ENCODE measurements around the gene QRFP. TPM values are rescaled to one million over a fixed set of nuclear protein-coding genes. Genes with fewer than 3 reads are reported as not detected.

Gene QRFP
- polyA plus RNA-seq, 1 of the 3 experiments (the other 2 are of a cell fraction) = not detected

- 0 out of 2 replicates have a peak, but pooled peaks cover 6% of the 10 kb centered on the region for H4K20me1 ChIP-seq (ENCODE audit: insufficient read depth)
- H3K9me2 ChIP-seq = no peaks in the 10 kb centered on the region
- CTCF ChIA-PET = interaction anchor here (0.8 to 2.8 kb wide), 13 partner anchors 10 to 175 kb away, joined by 3 to 17 read pairs (median 5); no protein-coding TSS in a partner anchor
- H3K4me2 ChIP-seq = no peak overlapping the region
- no peak for TF ChIP-seq POLR2AphosphoS5 (IDR thresholded peaks at IDR 0.05; ENCODE audit: low read depth, low read length)
- TF ChIP-seq CHD2 (IDR thresholded peaks at IDR 0.05; ENCODE audit: low read length, partially characterized antibody) = no peak
- TF ChIP-seq RCOR1 (IDR thresholded peaks at IDR 0.05; ENCODE audit: low read length) = no peak
- TF ChIP-seq ELF1 (IDR thresholded peaks at IDR 0.05) = no peak
- DNase-seq = no peak
- H3K9ac ChIP-seq = no peak overlapping the region
- H3K4me1 ChIP-seq (ENCODE audit: control insufficient read depth in 1 of 2, insufficient read depth in 2 of 2, low read depth in 1 of 2, low read length in 1 of 2) = peaks cover 0 to 10% of the 10 kb centered on the region in 2 experiments; a peak in 1 of 4 replicates
- peaks cover 49% of the 10 kb centered on the region for H3K27me3 ChIP-seq (ENCODE audit: insufficient read depth)
- no peaks in the 10 kb centered on the region for H3K9me3 ChIP-seq
- no peaks in the 10 kb centered on the region for H3K79me2 ChIP-seq (ENCODE audit: insufficient read depth)
- H2AFZ ChIP-seq (ENCODE audit: low read depth) = no peak overlapping the region
- POLR2A ChIA-PET = interaction anchor here (0.6 kb wide), 1 partner anchor 386 kb away, joined by 4 read pairs; no protein-coding TSS in a partner anchor
- H3K27ac ChIP-seq (ENCODE audit: low read depth in 2 of 2, low read length in 1 of 2) = no peak overlapping the region
- H3K4me3 ChIP-seq (ENCODE audit: low read depth in 2 of 2, low read length in 1 of 2) = no peak overlapping the region
- WGBS (ENCODE audit: low lambda C conversion rate) = 46% methylated on average over 10 of the region's 10 CpGs
- H3F3A ChIP-seq (replicated peaks; ENCODE audit: insufficient read depth) = no peaks in the 10 kb centered on the region
- no peaks in the 10 kb centered on the region for H3K36me3 ChIP-seq (replicated peaks in 1 of 2; ENCODE audit: control insufficient read depth in 1 of 2, insufficient read depth in 2 of 2, low read length in 1 of 2)
These were observed 46.1 kb upstream of the QRFP start for GRCh38 chr9:130942679-130943078.

- 32% methylated on average over 6 of the region's 6 CpGs for WGBS (ENCODE audit: low lambda C conversion rate)
- CTCF ChIA-PET = interaction anchor here (0.6 to 2.8 kb wide), 19 partner anchors 9 to 269 kb away, joined by 3 to 17 read pairs (median 4); no protein-coding TSS in a partner anchor
These were observed 45.5 kb upstream of the QRFP start for GRCh38 chr9:130942084-130942483.

More at GRCh38 chr9:130942084-130942483, 45.5 kb upstream of the QRFP start:
- no peaks in the 10 kb centered on the region for H3K79me2 ChIP-seq (ENCODE audit: insufficient read depth)
- H2AFZ ChIP-seq (ENCODE audit: low read depth) = no peak overlapping the region
- TF ChIP-seq MXI1 (IDR thresholded peaks at IDR 0.05; ENCODE audit: low read depth, low read length) = no peak
- TF ChIP-seq SMC3 (IDR thresholded peaks at IDR 0.05; ENCODE audit: low read depth, low read length) = no peak
- no peak for TF ChIP-seq MAX (IDR thresholded peaks at IDR 0.05; ENCODE audit: low read depth)
- TF ChIP-seq RAD21 (IDR thresholded peaks at IDR 0.05; ENCODE audit: low read length) = no peak
- no peak for TF ChIP-seq ZBTB33 (IDR thresholded peaks at IDR 0.05; ENCODE audit: borderline replicate concordance, low read depth)
- no peak for TF ChIP-seq SIN3A (IDR thresholded peaks at IDR 0.05; ENCODE audit: borderline replicate concordance, low read depth, low read length)
- no peaks in the 10 kb centered on the region for H3K9me3 ChIP-seq
- H3K9ac ChIP-seq = no peak overlapping the region
- H3K36me3 ChIP-seq (replicated peaks in 1 of 2; ENCODE audit: control insufficient read depth in 1 of 2, insufficient read depth in 2 of 2, low read length in 1 of 2) = no peaks in the 10 kb centered on the region
- H3F3A ChIP-seq (replicated peaks; ENCODE audit: insufficient read depth) = peaks cover 4% of the 10 kb centered on the region
- POLR2A ChIA-PET = no interaction called here
- peaks cover 0 to 10% of the 10 kb centered on the region in 2 experiments; a peak in 1 of 4 replicates for H3K4me1 ChIP-seq (ENCODE audit: control insufficient read depth in 1 of 2, insufficient read depth in 2 of 2, low read depth in 1 of 2, low read length in 1 of 2)
- H3K4me2 ChIP-seq = no peak overlapping the region
- H3K4me3 ChIP-seq (ENCODE audit: low read depth in 2 of 2, low read length in 1 of 2) = no peak overlapping the region
- peaks cover 49% of the 10 kb centered on the region for H3K27me3 ChIP-seq (ENCODE audit: insufficient read depth)
- H4K20me1 ChIP-seq (ENCODE audit: insufficient read depth) = 0 out of 2 replicates have a peak, but pooled peaks cover 6% of the 10 kb centered on the region
- no peaks in the 10 kb centered on the region for H3K9me2 ChIP-seq
- no peak for DNase-seq
- no peak overlapping the region for H3K27ac ChIP-seq (ENCODE audit: low read depth in 2 of 2, low read length in 1 of 2)

Data from SK-N-SH (cell line).